GM19452 (cell line): ENCODE measurements around the gene PTPN1.
"Not testable (repeated sequence)": the region's sequence is repeated elsewhere in the genome, so short reads cannot be mapped to it uniquely, and the experiment has no call there.

Experiments used
- ATAC-seq: cut with Tn5 transposase; IDR thresholded peaks from one replicate; pipeline ENCODE4 v1.9.1; 2021; ENCODE audit not compliant: unreplicated experiment

Gene PTPN1

DNA sequence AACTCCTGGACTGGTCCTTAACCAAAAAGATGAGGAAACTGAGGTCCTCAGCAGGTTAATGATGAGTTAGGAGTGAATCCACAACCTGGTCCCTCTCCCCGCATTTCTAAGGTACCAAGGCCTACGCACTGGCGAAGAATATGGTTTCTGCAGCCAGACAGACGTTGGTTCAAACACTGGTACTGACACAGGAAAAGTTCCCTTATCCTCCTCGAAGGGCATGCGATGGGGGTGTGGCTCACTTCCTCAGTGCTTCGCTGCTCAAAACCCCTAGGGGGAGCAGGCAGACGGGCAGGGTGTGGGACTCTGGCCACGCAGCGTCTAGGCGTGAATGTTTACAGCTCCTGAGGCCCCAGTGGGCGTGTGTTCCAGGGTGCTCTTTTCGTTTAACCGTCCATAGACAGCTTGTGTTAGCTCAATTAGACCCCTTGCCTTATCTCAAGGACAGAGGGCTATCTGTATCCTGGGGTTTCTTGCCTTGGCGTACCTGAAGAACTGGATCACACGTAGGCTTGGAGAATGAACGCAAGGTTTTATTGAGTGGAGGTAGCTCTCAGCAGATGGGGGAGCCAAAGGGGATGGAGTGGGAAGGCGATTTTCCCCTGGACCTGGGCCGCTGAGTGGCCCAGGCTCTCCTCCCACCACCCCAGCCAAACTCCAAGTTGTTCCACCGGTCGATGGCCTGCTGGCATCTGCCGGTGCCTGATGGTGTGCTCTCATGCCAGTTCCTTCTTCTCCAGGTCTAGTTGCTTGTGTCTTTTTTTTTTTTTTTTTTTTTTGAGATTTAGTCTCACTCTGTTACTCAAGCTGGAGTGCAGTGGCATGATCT lies 31.8 kb upstream of the PTPN1 start:
- peak; percentile 82 for ATAC-seq

DNA sequence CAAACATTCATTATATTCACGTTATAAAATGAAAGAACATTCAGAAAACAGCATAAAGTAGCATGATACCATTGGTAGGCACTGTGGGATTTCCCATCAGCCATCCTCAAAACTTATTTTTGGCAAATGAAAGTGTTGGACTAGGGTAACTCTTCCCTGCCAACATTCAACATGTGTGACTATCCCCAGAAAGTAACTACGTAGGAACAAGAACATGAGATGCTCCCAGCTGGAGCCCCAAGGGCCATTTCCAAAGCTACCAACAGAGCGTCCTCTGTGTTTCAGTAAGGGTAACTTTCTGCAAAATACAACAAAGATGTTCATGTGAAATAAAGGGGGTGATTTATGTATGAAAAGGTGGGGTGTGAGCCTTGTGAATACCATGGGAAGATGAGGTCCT lies 28.4 kb upstream of the PTPN1 start:
- no peak for ATAC-seq

DNA sequence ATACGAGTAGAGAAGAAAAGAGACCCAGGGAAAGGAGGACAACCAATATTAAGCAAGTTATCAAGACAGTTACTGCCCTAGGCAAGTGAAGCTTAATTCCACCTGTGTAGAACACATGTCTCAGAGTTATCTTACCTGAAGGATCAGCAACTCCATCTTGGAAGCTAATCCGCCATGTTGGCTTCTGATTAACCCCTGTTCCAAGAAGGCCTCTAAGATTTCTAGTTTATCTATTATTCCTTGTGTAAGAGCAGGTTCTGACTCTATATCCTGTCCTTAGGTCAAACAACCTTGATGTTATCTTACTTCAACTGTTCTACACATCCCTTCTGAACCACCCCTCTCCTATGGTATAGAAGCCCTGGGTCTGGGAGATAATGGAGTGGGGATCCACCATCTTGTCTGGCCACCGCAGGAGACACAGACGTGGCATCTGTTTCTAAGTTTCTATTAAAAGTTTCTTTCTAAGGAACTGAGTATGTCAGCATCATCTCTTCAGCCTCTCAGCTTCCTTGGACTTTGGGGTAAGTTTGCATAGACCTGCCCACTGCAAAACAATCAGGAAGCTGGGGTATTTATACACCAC lies 27.7 kb upstream of the PTPN1 start:
- no peak for ATAC-seq

DNA sequence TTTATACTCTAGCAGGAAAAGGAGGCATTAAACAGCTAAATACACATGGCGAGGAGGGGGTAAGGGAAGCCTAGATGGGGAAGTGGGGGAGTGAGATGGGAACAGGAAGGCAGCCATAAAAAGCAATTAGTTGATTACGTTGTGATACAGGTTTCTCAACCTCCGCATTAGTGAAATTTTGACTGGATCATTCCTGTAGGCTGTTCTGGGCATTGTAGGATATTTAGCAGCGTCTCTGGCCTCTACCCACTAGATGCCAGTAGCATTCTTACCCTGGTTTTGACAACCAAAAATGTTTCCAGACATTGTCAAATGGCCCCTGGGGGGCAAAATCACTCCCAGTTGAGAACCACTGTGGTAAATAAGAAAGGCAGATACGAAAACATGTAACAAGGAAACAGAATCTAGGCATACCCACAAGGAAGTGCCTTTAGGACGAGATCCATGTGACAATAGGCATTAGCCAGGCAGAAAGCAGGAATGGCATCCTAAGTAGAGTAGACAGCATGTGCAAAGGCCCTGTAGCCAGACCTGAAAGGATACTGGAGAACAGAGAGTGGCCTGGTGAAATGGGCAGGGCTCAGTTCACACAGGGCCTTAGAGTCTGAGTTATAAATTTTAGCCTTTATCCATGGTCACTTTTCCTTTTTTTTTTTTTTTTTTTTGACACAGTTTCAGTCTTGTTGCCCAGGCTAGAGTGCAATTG lies 25.8 kb upstream of the PTPN1 start:
- no peak for ATAC-seq

DNA sequence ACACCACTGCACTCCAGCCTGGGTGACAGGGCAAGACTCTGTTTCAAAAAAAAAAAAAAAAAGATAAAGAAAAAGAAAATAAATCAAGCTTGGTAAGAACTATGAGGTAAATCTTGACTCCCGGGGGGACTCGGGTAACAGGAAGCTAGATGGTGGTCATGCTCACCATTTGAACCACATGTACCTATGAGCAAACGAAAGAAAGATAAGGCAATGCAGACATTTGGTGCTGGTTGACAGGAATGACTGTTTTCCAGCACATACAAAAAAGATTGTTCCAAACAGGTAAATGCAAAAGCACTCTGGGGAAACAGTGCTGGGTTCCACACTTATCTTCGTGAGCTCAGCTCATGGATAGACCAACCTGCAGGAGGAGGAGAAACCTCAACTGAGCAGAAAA lies 22.8 kb upstream of the PTPN1 start:
- no peak for ATAC-seq

DNA sequence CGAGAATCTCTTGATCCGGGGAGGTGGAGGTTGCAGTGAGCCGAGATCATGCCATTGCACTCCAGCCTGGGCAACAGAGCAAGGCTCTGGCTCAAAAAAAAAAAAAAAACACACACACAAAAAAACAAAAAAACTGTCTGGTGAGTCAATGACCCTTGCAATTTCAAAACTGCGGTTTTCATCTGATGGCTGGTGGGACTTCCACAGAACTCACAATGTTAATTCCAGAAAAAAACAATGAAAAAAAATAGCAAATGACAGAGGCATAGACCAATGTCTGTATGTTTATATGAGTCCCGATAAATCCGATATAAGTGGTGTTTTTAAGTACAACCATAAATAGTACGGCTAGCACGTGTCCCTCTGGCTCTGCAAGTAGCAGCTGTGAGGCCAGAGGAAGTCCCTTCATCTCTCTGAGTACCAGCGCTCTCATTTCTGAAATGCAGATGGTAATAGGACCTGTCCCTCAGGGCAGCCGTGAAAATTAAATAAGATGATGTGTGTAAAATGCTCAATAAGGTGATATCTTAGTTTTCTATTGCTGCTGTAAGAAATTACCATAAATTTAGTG lies 21.9 kb upstream of the PTPN1 start:
- ATAC-seq, result no peak

DNA sequence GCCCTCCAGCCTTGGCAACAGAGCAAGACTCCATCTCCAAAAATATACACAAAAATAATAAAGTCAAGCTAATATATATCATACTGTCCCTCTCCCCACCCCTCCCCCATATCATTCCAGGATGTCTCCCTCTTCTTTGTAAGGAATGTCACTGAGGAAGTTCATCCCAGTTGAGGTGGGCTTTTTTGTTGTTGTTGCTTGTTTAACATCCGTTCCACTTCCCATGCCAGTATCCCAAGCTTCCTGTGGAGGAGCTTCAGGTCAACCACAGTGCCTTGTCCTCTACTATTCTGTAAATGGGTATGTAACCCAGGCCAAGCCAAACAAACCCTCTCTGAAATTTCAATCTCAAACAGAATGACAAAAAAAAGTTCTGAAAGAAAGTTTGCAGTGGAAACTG lies 19.0 kb upstream of the PTPN1 start:
- no peak for ATAC-seq

DNA sequence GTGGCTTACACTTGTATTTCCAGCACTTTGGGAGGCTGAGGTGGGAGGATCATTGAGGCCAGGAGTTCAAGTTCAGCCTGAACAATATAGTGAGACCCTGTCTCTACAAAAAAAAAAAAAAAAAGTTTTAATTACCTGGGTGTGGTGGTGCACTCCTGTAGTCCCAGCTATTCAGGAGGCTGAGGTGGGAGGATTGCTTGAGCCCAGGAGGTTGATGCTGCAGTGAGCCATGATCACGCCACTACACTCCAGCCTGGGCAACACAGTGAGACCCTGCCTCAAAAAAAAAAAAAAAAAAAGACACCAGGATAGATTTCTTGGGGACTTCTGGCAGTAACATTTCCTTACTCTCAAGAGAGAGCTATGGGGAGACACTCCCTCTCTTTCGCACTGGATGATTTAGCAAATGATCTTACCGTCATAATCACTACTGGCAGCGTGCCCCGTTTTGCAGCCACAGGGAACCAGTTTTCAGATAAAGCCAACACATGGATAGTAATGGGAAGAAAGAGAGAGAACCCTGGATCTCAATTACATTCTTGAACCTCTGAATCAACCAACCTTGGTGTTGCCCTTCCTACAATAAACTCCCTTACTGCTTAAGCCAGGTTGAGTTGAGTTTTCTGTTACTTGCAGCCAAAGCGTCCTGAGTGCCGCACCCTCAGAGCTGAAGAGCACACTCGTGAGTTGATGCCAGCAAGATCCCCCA lies 18.1 kb upstream of the PTPN1 start:
- no peak for ATAC-seq

DNA sequence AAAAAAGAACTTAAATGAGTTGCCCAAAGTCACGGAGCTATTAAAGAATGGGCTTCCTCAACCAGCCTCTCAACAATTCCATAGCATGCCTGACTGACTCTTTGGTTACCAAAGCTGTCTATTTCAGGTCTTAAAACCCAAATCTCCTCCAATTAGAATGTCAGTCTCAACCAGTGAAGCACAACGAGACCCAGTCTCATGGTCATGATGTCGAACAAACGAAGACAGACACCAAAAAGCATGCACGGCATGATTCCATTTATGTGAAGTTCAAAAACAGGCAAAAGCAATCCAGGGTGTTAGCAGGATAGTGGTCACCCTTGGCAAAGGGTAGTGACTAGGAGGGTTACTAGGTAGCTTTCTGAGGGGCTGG lies 16.3 kb upstream of the PTPN1 start:
- ATAC-seq, result no peak

DNA sequence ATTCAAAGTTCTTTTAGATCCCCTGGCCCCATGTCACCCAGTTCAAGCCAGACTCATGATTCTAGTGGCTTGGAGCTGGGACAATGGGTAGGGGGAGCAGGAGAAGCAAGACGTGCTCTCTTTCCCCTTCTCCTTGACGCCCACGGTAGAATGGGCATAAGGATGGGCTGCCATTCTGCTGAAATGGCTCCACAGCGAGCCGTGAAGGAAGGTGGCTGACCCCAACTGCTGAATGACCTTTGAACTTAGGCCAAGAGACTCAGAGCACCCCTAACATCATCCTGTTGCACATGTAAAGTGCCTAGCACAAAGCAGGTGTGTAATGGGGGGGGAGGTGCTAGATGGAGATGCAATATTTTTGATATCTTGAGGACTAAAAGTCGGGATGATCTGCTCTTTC lies 15.8 kb upstream of the PTPN1 start:
- ATAC-seq, result no peak

DNA sequence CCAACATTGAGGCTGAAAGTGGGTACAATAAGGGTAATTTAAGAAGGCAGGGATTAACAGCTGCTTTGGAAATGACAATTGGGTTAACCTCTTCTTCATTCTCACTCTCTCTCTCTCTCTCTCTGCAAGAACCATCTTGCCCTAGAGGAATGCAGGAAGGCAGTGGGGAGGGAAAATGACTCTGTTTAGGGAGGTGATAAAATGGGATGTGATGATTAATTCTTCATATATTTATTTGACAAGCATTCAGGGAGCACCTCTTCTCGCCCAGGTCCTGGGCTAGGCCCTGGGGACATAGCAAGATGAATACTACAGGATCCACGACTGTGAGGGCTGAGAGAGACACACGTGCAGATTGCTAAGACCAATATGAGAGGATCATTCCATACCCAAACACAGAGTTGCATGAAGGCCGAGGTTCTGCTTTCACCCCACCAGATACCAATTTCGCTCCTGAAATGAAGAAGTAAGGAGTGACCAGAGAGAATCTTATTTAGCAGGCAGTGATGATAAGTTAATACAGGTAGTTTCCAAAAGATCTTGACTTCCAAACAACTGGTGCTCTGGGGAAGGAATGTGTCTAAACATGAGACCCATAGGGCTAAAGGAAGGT lies 13.3 kb upstream of the PTPN1 start:
- ATAC-seq, result no peak

DNA sequence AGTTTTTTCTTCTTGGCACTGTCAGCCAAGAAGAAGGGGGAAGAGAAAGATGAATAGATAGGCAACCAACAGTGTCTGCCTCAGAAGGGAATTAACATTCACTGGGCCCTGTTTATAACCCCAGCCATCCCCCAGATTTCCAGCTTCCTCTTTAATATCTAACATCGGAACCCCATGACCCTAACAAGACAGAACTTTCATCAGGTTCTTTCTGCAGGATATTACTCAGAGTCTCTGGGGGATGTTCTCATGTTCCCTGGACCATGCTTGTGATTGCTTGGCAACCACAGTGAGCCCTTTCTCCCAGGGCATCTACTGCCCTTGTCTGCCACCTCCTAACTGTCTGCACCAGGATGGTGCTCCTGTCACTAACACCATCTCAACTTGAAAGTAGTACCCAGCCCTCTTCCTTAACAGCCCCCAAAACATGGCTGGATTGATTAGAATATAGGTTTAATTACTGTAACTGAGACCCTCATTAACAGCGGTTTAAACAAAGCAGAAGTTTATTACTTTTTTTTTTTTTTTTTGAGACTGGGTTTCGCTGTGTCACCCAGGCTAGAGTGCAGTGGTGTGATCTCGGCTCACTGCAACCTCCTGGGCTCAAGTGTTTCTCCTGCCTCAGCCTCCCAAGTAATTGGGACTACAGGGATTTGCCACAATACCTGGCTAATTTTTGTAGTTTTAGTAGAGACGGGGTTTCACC lies 12.0 kb upstream of the PTPN1 start:
- ATAC-seq, result no peak

DNA sequence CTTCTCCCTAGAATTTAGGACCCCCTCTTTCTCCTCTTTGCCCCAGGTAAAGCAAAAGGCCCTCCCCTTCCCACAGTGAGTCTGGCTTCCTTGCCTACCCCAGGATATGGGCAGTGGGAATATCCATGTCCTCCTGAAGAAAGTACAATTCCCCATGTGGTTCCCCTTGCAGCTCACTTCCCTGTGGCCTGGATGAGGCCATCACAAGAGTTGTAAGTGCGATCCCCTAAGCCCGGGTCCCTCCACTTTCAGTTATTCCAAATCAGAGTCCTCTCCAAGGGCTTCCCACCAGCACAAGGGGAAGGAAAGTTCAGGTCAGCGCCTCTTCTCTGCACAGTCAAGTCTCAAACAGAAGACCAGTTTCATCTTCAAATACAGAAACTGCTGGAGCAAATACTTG lies 10.2 kb upstream of the PTPN1 start:
- no peak for ATAC-seq

DNA sequence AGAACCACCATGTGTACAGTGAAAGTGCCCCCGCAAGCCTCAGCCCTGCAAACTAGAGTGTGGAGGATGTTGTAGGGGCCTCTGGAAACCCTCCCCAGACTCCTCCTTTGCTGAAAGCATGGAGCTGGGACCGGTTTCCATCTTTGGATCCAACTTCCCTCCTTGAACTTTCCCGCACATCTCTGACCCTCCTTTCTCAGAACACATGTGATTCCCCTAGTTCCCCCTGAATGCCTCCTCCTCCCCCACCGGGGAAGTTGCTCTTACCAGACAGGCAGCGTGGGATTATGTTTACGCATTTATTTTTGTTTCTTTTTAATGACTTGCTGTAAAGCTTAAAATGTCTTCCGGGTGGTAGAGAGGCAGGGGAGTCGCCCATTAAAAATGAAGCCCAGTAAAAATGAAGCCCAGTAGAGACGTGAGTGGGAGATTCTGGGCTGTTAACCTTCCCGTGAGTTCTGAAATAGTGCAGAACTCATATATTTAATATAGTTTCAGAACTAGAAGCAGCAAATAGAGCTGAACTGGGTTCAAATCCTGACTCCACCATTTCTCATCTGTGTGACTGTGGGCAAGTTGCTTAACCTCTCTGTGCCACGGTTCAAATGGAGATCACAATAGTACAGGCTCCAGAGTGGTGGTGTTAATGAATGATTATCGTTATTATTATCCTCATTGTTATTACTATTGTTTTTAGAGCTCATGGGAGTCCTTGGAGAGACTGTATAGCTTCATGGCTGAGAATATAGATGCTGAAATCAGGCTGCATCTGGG lies 8.0 kb upstream of the PTPN1 start:
- ATAC-seq, result no peak

DNA sequence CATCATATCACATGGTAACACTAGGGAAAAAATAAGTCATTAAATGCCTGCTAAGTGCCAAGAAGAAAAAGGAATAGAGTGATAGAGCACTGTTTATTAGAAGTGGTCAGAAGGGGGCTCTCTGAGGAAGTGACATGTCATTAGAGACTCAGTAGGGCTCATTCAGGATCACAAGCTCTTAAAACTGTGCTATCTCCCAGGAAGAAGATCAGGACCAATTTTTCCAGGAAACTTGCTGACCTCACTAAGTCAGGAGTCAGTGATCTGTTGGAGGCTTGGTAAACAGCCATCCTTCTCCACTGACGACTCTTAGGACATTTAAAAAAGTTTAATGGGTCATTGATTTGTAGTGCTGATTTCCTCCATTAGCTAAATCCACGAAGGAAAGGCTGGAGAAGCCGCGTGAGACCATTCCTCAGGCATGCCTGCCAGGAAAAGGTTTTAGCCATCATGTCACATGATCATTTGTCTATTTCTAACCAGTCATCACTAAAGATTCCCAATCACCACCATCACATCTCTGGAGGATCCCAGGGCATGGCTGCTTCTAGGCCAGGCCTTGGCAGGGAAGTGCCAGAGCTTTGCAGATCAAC lies 5.9 kb upstream of the PTPN1 start:
- no peak for ATAC-seq

DNA sequence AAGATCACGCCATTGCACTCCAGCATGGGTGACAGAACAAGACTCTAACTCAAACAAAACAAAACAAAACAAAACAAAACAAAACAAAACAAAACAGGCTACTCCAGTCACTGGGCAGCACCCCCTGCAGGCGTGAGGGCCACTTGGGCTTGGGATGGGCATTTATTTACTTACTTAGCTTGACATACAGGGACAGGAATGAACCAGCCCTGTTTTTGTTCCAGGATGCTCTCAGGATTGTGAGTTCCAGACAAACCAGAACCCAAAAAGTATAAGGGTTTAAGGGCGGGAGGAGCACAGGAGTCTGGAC lies 4.0 kb upstream of the PTPN1 start:
- ATAC-seq, result no peak

DNA sequence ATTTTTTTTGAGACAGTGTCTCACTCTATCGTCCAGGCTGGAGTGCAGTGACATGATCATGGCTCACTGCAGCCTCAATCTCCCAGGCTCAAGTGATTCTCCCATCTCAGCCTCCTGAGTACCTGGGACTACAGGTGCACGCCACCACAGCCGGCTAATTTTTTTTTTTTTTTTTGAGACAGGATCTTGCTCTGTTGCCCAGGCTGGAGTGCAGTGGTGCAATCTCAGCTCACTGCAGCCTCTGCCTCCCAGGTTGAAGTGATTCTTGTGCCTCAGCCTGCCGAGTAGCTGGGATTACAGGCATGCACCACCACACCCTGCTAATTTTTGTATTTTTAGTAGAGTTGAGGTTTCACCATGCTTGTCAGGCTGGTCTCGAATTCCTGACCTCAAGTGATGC lies 2.4 kb upstream of the PTPN1 start:
- not testable (repeated sequence) for ATAC-seq

DNA sequence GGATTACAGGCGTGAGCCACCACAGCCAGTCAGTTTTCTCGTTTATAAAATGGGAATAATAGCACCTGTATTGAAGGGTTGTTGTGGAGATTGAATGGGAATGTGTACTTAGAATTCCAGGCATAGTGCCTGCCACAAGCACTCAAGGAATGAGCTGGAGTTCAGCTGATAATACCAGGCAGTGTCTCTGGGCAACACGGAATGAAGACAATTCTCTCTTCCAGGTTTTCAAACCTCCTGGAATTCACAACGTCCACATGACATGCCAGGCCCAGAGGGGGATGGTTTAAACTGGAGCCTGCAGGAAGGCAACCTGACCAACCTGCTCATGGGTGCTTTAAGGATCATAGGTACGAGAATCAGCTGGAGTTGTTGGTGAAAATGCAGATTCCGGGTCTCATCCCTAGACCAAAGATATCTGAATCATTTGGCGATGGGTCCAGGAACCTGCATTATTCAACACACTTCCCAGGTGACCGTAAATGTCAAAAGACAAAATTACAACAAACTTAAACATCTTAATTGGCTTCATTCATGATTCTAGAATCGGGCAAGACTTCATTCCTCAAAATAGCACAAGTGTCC lies 1.9 kb upstream of the PTPN1 start:
- no peak for ATAC-seq
